ENCODE measurements around the gene TMEM123.
"Not testable (repeated sequence)": the region's sequence is repeated elsewhere in the genome, so short reads cannot be mapped to it uniquely, and the experiment has no call there.

TMEM123 gene

DNA sequence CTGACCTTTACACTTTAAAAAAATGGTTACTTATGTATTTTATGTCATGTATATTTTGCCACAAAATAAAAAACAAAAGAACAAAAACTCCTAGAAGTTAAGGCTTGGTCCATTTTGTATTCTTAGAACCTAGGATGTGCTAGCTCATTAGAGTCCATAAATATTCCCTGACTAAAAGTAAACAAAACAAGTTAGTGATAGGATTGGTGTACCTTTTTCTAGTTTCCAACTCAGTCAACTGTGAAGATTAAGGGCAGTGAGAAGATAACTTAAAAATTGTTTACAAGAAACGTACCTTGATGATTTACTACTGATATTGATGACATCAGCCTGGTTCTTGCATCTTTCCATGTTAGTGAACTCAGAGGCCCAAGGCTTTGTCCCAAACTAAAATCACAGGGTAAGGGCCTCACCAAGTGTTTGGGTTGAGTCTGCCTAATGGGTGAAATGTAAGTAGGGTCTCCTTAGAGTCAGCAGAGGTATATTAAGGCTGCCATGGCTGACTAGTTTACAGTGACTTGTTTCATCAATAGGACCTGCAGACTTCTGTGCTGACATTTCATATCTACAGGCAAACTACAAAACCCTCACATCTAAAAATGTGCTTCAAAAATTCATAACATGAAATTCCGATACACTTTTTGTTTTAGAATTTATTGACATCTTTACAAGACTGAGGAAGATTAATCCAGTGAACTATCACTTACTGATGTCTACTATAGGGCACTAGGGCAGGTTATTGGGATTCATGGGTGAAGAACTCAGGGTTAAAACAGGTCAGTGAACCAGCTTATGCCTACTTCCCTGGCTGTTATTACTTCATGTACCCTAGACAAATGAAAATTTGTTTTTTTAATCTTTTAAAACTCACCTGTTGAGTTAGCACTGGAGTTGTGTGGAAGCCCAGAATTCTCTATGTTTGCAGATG lies 4.4 kb downstream of the TMEM123 start:
- DNase-seq, result no peak

DNA sequence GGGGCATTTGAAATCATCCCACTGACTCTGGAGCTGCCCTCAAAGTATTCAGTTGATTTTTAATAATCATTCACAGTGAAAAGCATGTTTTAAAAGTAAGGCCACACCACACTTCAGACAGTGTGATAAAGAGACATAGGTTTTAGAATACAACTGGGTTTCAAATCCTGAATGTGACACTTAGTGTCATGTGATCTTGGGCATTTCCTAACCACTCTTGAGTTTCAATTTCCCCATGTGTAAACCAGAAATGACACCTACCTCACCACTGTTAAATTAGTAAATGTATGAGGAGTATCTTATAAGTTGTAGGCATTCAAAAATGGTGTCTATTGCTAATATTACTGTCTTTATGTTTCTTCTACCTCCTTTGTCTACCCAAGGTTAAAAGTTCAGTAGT lies 5.4 kb downstream of the TMEM123 start:
- no peak for DNase-seq

DNA sequence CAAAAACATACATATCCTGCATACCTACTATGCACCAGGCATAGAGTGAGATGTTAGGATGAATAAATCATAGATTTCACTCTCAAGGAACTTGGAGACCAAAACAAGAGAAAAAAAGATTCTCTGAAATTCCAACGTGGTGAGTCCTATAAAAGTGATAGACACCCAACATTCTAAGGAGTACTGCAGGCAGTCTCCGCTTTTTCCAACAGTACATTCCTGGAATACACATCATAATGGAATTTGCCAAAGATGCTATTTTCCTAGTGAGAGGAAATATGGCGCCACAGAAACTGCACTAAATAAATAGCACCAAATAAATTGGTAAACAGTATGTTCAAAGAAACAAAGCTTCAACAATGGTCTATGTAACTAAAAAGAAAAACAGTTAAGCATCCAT lies 6.0 kb downstream of the TMEM123 start:
- DNase-seq, result peak; percentile 62

DNA sequence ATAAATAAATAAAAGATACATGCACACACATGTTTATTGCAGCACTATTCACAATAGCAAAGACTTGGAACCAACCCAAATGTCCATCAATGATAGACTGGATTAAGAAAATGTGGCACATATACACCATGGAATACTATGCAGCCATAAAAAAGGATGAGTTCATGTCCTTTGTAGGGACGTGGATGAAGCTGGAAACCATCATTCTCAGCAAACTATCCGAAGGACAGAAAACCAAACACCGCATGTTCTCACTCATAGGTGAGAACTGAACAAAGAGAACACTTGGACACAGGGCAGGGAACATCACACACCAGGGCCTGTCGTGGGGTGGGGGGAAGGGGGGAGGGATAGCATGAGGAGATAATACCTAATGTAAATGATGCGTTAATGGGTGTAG lies 7.9 kb downstream of the TMEM123 start:
- not testable (repeated sequence) for DNase-seq

DNA sequence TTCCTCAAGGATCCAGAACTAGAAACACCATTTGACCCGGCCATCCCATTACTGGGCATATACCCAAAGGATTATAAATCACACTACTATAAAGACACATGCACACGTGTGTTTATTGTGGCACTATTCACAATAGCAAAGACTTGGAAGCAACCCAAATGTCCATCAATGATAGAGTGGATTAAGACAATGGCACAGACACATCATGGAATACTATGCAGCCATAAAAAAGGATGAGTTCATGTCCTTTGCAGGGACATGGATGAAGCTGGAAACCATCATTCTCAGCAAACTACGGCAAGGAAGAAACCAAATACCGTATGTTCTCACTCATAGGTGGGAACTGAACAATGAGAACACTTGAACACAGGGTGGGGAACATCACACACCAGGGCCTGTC lies 8.4 kb downstream of the TMEM123 start:
- not testable (repeated sequence) for DNase-seq

- DNase-seq, result not testable (repeated sequence)
Measured at GRCh38 chr11:102439063-102439363, 13.6 kb downstream of the TMEM123 start.

DNA sequence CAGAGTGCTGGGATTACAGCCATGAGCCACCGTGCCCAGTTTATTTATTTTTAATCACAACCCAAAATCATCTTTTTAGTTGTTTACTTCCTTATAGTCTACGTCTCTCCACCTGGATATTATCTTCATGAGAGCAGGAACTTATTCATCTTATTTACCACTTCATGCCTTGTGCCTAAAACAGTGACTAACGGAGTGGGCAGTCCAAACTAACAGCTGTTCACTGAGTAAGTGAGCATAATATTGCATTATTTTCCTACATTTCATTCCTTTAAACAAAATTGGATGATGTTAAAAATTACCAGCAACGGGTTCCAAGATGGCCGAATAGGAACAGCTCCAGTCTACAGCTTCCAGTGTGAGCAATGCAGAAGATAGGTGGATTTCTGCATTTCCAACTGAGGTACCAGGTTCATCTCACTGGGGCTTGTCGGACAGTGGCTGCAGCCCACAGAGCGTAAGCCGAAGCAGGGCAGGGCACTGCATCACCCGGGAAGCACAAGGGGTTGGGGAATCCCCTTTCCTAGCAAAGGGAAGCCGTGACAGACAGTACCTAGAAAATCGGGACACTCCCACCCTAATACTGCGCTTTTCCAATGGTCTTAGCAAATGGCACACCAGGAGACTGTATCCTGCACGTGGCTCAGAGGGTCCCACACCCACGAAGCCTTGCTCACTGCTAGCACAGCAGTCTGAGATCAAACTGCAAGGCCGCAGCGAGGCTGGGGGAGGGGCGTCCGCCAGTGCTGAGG lies 14.1 kb downstream of the TMEM123 start:
- no peak for DNase-seq

DNA sequence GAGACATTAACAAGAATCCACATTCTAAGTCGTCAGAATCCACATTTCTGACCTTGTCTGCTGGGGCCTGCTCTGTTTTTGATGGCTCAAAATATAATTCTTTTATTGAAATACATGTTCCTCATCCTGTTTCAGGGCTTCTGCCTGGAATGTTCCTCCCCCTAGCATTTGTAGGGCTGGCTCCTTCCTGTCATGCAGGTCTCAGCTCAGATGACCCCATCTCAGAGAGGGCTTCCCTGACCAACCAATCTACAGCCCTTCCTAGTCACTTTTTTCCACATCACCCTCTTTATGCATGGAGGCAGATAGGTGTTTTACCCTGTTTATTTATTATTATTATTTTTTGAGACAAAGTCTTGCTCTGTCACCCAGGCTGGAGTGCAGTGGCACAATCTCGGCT lies 14.8 kb downstream of the TMEM123 start:
- DNase-seq, result no peak

DNA sequence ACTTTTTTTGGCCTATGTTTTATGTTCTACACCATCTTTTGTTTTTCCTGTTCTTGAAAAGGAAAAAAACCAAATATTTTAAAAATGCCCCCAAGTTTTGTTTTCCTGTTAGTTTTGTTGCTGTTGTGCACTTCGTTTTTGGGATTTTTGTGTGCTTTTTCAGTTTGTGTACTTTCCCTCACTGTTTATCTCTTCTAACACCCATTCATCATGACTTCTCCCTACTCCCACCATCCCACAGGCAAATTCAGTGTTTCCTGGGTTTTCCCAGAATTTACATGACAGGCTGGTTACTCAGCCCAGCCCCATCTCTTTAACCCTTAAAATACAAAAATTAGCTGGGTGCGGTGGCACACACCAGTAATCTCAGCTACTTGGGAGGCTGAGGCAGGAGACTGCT lies 15.6 kb downstream of the TMEM123 start:
- DNase-seq, result no peak

GRCh38 chr11:102436561-102436960 lies 16.0 kb downstream of the TMEM123 start:
- peak; percentile 8 for DNase-seq

DNA sequence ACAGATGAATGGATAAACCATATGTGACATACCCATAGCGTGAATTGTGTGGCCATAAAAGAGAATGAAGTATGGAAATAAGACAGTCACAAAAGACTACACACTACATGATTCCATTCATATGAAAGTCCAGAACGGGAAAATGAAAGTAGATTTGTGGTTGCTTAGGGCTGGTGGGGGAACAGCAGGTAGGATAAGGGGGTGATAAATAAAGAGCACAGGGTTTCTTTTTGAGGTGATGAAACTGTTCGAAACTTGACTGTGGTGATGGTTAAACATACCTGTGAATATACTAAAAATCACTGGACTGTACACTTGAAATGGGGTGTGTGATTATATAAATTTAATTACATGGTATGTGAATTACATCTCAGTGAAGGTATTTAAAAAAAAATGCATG lies 16.9 kb downstream of the TMEM123 start:
- DNase-seq, result no peak

DNA sequence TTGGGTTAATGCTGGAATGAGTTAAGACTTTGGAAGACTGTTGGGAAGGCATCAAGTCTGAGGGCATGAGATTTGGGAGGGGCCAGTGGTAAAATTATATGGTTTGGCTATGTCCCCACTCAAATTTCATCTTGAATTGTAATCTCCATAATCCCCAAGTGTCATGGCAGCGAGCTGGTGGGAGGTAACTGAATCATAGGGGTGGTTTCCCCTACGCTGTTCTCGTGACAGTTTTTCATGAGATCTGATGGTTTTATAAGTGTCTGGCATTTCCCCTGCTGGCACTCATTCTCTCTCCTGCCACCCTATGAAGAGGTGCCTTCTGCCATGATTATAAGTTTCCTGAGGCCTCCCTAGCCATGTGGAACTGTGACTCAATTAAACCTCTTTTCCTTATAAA lies 19.0 kb downstream of the TMEM123 start:
- DNase-seq, result not testable (repeated sequence)

GRCh38 chr11:102432560-102432959 lies 20.0 kb downstream of the TMEM123 start:
- DNase-seq, result not testable (repeated sequence)

DNA sequence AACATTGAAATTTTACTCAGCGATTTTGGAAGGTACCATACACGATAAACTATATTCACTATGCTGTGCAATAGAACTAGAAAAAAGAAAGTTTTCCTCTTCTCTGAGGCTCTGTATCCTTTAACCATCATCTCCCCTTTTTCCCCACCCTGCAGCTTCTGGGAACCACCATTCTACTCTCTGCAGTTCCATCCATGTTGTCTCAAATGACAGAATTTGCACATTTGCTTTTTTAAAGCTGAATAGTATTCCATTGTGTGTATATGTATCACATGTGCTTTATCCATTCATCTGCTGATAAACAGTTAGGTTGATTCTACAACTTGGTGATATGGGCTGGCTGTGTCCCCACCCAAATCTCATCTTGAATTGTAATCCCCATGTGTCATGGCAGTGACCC lies 21.2 kb downstream of the TMEM123 start:
- no peak for DNase-seq

DNA sequence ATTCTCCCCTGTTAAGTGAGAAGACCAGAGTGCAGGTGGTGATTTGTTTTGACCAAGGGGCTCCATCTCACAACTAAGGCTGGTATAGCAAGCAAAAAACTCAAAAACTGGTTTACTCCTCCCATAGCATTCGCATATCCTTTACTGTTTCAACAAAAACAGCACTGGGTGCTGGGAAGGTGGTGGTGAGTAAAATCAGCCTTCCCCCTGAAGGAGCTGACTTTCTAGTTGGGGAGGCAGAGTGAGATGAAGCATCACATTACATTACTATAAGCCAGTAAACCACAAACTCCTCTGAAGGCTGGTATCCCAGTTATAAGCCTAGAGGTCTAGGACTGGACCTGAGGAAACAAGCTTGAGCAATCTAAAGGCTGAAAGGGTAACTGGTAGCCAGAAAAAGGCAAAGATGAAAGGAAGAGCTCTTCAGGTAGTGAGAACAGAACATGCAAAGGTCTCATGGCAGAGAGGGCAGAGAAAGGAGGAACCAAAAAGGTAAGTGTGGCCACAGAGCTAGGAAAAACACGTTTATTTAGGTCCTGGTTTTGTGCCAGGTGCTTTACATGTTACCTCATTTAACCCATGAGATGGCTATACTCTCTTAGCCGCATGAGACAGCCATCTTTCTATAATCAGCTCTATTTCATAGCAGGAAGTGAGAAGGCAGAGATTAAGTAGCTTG lies 22.3 kb downstream of the TMEM123 start:
- no peak for DNase-seq

DNA sequence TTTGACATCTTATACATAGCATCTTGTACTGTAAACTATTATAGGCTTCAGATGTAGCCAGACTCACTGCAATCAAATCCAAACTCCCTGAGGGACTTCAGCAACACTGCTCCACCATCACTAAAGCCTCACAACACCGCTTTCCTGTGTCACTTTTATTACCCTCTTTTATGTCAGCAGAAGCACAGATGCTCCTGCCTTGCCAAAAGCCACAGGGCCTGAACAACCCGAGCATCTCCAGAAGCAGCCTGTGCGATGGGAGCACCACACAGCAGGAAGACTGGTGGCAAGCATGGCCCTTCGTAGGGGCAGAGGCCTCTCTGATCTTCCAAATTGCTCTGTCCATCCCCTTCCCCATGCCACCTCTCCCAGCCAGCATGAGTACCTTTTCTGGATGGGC lies 22.9 kb downstream of the TMEM123 start:
- no peak for DNase-seq

- no peak for DNase-seq
Measured at GRCh38 chr11:102429226-102429625, 23.3 kb downstream of the TMEM123 start.

DNA sequence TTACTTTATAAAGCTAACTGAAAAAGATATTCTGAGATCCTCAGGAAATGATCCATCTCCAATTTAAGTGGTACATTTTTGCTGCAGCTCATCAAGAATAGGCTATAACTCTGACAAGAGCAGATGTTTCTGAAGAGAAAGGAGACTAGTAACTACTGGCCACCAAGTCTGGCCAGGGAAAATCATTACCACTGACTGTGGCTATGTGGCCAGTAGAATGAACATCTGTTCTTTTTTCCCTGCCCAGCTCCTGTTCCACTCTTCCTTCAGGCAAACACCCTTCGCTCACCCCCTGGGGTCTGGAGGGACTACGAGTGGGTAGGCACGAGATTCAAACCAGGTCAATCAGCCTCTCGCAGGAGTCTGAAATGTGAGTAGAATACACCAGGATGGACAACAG lies 23.9 kb downstream of the TMEM123 start:
- DNase-seq, result no peak

- DNase-seq, result no peak
Measured at GRCh38 chr11:102427068-102427467, 25.5 kb downstream of the TMEM123 start.

DNA sequence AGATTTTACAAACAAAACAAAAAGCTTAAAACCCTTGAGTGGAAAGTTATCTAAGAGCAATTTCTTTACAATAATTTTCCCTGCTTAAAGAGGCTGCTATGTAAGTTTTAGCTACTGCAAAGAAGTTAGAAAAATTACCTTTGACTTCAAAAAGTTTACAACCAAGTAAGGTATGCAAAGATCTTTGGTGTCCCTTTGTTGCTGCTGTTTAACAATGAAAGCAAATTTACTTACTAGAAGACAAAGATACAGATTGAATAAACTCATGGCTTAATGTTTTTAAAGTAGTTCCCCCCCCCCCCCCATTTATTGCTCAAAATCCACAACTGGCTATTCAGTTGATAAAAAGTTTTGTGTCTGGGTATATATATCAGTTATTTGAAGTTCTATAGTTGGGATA lies 26.0 kb downstream of the TMEM123 start:
- DNase-seq, result no peak

GRCh38 chr11:102426000-102426399 lies 26.6 kb downstream of the TMEM123 start:
- DNase-seq, result no peak

DNA sequence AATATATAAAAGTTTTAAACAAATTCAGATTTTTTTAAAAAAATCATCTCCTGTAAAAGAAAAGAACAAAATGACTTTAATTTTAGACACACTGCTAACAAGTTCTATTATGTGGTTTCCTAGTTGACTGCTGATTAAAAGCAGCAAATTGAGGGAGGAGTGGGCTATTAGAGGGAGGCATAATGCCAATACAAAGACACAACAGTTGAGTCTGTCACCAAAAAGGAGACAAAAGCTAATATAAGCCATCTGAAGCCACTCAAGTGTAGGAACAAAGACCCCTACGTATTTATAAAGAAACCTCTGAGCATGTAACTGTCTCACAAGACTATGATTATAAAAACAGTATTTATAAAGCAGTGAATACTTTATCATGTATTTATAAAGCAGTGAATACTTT lies 28.6 kb downstream of the TMEM123 start:
- no peak for DNase-seq

DNA sequence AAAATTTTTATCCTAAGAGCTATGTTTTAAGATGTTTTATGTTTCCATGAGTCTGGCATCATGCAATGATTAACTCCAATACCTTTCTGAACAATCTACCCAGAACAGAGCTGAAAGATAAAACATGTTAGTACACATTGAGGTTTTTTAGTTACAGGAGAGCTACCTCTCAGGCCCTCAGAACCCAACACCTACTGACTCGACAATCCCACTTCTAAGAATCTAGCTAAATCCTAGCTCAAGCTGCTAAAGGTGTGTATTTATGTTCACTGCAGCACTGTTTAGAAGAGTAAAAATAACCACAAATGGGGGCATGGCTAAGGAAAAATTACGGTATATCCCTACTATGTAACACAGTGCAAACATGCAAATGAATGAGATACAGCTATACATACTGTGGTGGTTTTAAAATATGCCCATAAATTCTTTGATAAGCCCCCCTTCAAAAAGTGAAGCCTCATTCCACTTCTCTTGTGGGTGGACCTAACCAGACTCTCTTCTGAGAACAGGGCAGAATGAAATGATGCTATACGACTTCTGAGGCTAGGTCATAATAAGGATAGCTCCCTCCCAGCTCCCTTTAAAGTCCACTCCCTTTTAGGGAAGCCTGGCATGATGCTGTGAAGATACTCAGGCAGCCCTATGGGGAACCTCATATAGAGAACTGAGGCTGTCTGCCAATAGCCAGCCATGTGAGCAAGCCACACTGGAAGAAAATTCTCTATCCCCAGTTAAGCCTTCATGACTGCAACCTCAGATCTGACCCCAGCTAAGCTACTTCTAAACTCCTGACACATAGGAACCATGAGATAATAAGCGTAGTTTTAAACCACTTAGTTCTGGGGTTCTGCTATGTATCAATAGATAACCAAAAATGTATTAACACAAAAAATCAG lies 29.5 kb downstream of the TMEM123 start:
- no peak for DNase-seq
